Erythroblast (primary cell): ENCODE measurements around the gene TREM2.

Source experiments
- GATA1 ChIP-seq: IDR thresholded peaks from 2 replicates; pipeline ENCODE4 v1.6.1; 2011; ENCODE audit warnings: low read depth, mild to moderate bottlenecking, control low read depth, low read length, moderate library complexity
- POLR2A ChIP-seq: IDR thresholded peaks from 2 replicates; pipeline ENCODE4 v1.6.1; 2011; ENCODE audit warnings: mild to moderate bottlenecking, low read length

GRCh38 chr6:41135062-41135832, 27.7 kb downstream of the TREM2 start:
- TF ChIP-seq POLR2A: no peak
- TF ChIP-seq GATA1: no peak
